Measurements from ENCODE around the gene NAA40.
"Not testable (repeated sequence)": the region's sequence is repeated elsewhere in the genome, so short reads cannot be mapped to it uniquely, and the experiment has no call there.

NAA40 gene

GRCh38 chr11:63937713-63938478 is 906 bp upstream of the NAA40 start:
- TF ChIP-seq POLR2A (IDR thresholded peaks at IDR 0.05; ENCODE audit: low read depth, low read length): no peak
- peak; percentile 51 for DNase-seq (ENCODE audit: insufficient read length, low spot score)
- no peak for FAIRE-seq

GRCh38 chr11:63939397-63939891 is 642 bp downstream of the NAA40 start:
- no peak for FAIRE-seq

DNA sequence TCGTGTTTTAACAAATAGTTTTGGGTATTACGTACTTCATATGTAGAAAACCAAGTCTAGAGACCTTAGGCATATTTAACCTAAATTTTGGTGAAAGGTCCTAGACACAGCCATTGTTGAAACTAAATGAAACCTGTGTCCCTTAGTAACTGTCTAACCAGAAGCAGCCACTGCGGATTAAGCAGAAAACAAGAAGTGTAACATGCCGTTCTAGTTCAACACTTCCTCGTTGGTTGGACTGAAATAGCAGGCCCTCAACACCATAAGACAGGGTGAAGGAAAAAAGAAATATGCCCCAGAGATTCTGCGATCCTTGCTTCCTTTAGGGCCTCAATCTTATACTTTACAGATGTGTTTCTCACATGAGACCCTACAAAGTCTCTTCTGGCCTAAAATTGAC is 2.0 kb downstream of the NAA40 start:
- FAIRE-seq: no peak
- DNase-seq (ENCODE audit: insufficient read length, low spot score): no peak
- no peak for TF ChIP-seq POLR2A (IDR thresholded peaks at IDR 0.05; ENCODE audit: low read depth, low read length)

More at GRCh38 chr11:63939397-63939891, 642 bp downstream of the NAA40 start:
- TF ChIP-seq POLR2A (IDR thresholded peaks at IDR 0.05; ENCODE audit: low read depth, low read length): no peak
- no peak for DNase-seq (ENCODE audit: insufficient read length, low spot score)

GRCh38 chr11:63941901-63942300 is 3.1 kb downstream of the NAA40 start:
- DNase-seq (ENCODE audit: insufficient read length, low spot score): no peak
- no peak for TF ChIP-seq POLR2A (IDR thresholded peaks at IDR 0.05; ENCODE audit: low read depth, low read length)
- no peak for FAIRE-seq

DNA sequence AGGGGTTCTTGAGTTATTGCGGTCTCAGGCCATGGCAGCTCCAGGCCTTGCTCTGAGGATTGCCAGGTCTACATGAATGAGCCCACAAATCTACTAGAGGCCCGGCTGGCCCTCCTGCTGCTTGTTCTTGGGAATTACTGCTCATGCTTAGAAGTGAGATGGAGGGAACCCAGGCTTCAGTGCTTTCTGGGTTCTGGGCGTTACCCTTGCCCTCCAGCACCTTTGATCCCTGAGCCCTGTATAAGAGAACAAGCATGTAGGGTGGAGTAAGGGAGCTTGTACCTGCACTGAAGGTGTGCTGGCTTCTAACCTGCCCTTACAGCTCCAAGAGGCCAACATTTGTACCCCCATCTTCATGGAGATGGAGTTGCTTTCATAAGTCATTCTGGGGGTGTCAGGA is 4.0 kb downstream of the NAA40 start:
- TF ChIP-seq POLR2A (IDR thresholded peaks at IDR 0.05; ENCODE audit: low read depth, low read length): no peak
- FAIRE-seq (no peak), DNase-seq (ENCODE audit: insufficient read length, low spot score) (no peak)

- no peak for DNase-seq (ENCODE audit: insufficient read length, low spot score)
- no peak for TF ChIP-seq POLR2A (IDR thresholded peaks at IDR 0.05; ENCODE audit: low read depth, low read length)
- FAIRE-seq: no peak
Measured at GRCh38 chr11:63944987-63945386, 6.2 kb downstream of the NAA40 start.

DNA sequence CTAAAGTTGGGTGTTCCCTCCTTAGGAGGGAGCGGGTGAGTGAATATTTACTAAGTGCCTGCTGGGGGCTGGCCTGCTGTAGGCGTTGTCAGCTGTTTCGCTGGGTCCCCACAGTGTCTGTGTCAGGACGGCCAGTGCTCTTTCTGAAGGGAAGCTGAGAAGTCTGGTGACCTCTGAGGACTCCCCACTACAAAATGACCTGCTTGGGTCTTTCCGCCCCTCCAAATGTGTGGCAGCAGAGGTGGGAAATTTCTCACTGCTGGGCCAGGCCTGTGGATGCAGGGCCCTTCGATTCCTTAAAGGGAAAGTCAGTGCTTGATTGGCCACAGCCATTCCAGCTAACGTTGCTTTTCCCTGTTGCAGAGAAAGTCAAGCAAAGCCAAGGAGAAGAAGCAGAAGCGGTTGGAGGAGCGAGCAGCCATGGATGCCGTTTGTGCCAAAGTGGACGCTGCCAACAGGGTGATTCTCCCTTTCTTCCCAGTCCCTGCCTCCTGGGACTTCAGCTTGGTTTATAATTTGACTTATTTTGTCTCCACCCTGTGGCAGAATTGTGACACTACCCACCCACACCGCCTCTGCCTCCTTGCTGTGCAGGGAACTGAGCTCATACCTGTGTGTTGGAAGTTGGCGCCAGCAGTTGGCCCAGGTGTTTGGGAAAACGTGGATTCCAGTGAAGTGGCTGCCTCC is 6.8 kb downstream of the NAA40 start:
- TF ChIP-seq POLR2A (IDR thresholded peaks at IDR 0.05; ENCODE audit: low read depth, low read length): no peak
- peak; percentile 72 for DNase-seq (ENCODE audit: insufficient read length, low spot score)
- FAIRE-seq: no peak

GRCh38 chr11:63951779-63952536 is 13.2 kb downstream of the NAA40 start:
- FAIRE-seq (no peak), DNase-seq (ENCODE audit: insufficient read length, low spot score) (no peak)
- TF ChIP-seq POLR2A (IDR thresholded peaks at IDR 0.05; ENCODE audit: low read depth, low read length): no peak

GRCh38 chr11:63952570-63952969 is 13.8 kb downstream of the NAA40 start:
- DNase-seq (ENCODE audit: insufficient read length, low spot score): no peak

GRCh38 chr11:63958008-63958407 is 19.2 kb downstream of the NAA40 start:
- DNase-seq (ENCODE audit: insufficient read length, low spot score) (no peak), FAIRE-seq (no peak)
- TF ChIP-seq POLR2A (IDR thresholded peaks at IDR 0.05; ENCODE audit: low read depth, low read length): no peak

More at GRCh38 chr11:63952570-63952969, 13.8 kb downstream of the NAA40 start:
- no peak for TF ChIP-seq POLR2A (IDR thresholded peaks at IDR 0.05; ENCODE audit: low read depth, low read length)
- no peak for FAIRE-seq

GRCh38 chr11:63961608-63962412 is 23.0 kb downstream of the NAA40 start:
- no peak for DNase-seq (ENCODE audit: insufficient read length, low spot score)
- FAIRE-seq: no peak
- TF ChIP-seq POLR2A (IDR thresholded peaks at IDR 0.05; ENCODE audit: low read depth, low read length): no peak

GRCh38 chr11:63963895-63964294 is 25.1 kb downstream of the NAA40 start:
- not testable (repeated sequence) for FAIRE-seq; DNase-seq (ENCODE audit: insufficient read length, low spot score)

- FAIRE-seq (no peak), DNase-seq (ENCODE audit: insufficient read length, low spot score) (no peak)
- TF ChIP-seq POLR2A (IDR thresholded peaks at IDR 0.05; ENCODE audit: low read depth, low read length): no peak
Measured at GRCh38 chr11:63966444-63966843, 27.6 kb downstream of the NAA40 start.
